Measurements from ENCODE around the gene ZNF598.
"Not testable (repeated sequence)": the region's sequence is repeated elsewhere in the genome, so short reads cannot be mapped to it uniquely, and the experiment has no call there.

The ZNF598 gene

GRCh38 chr16:2040787-2041522 lies 31.3 kb upstream of the ZNF598 start:
- in situ Hi-C loops (cut with MboI; ENCODE audit: low sequenced_read_pairs), result no loop called here

GRCh38 chr16:2040041-2040786 lies 30.6 kb upstream of the ZNF598 start:
- in situ Hi-C loops (cut with MboI; ENCODE audit: low sequenced_read_pairs), result no loop called here

- in situ Hi-C loops (cut with MboI; ENCODE audit: low sequenced_read_pairs), result no loop called here
Measured at GRCh38 chr16:2039274-2040031, 29.8 kb upstream of the ZNF598 start.

- in situ Hi-C loops (cut with MboI; ENCODE audit: low sequenced_read_pairs), result no loop called here
Measured at GRCh38 chr16:2038382-2039231, 29.0 kb upstream of the ZNF598 start.

- in situ Hi-C loops (cut with MboI; ENCODE audit: low sequenced_read_pairs), result no loop called here
Measured at GRCh38 chr16:2037647-2038381, 28.2 kb upstream of the ZNF598 start.

GRCh38 chr16:2037115-2037514 lies 27.5 kb upstream of the ZNF598 start:
- in situ Hi-C loops (cut with MboI; ENCODE audit: low sequenced_read_pairs), result no loop called here

- in situ Hi-C loops (cut with MboI; ENCODE audit: low sequenced_read_pairs), result no loop called here
Measured at GRCh38 chr16:2036200-2036966, 26.8 kb upstream of the ZNF598 start.

- in situ Hi-C loops (cut with MboI; ENCODE audit: low sequenced_read_pairs), result no loop called here
Measured at GRCh38 chr16:2035431-2036199, 26.0 kb upstream of the ZNF598 start.

- in situ Hi-C loops (cut with MboI; ENCODE audit: low sequenced_read_pairs), result no loop called here
Measured at GRCh38 chr16:2034696-2035430, 25.2 kb upstream of the ZNF598 start.

GRCh38 chr16:2033909-2034695 lies 24.5 kb upstream of the ZNF598 start:
- in situ Hi-C loops (cut with MboI; ENCODE audit: low sequenced_read_pairs), result not testable (repeated sequence)

GRCh38 chr16:2033057-2033908 lies 23.7 kb upstream of the ZNF598 start:
- in situ Hi-C loops (cut with MboI; ENCODE audit: low sequenced_read_pairs), result no loop called here

GRCh38 chr16:2032285-2033056 lies 22.9 kb upstream of the ZNF598 start:
- in situ Hi-C loops (cut with MboI; ENCODE audit: low sequenced_read_pairs), result no loop called here

- in situ Hi-C loops (cut with MboI; ENCODE audit: low sequenced_read_pairs), result no loop called here
Measured at GRCh38 chr16:2031081-2031577, 21.5 kb upstream of the ZNF598 start.

GRCh38 chr16:2030036-2030435 lies 20.4 kb upstream of the ZNF598 start:
- in situ Hi-C loops (cut with MboI; ENCODE audit: low sequenced_read_pairs), result no loop called here

GRCh38 chr16:2029350-2029749 lies 19.7 kb upstream of the ZNF598 start:
- in situ Hi-C loops (cut with MboI; ENCODE audit: low sequenced_read_pairs), result no loop called here

Data from HL-60/S4 treated with phorbol 12-myristate 13-acetate at 8.2 ng/mL for 4 days and 3 days (cell line).